HG02840 (cell line): Measurements from ENCODE around the gene CD209.
"Not testable (repeated sequence)": the region's sequence is repeated elsewhere in the genome, so short reads cannot be mapped to it uniquely, and the experiment has no call there.

ENCODE experiments used
- ATAC-seq: cut with Tn5 transposase; IDR thresholded peaks from one replicate; pipeline ENCODE4 v1.9.1; 2021; ENCODE audit warnings: mild to moderate bottlenecking, moderate library complexity, moderate number of reproducible peaks; ENCODE audit not compliant: unreplicated experiment, low FRiP score

The CD209 gene

DNA sequence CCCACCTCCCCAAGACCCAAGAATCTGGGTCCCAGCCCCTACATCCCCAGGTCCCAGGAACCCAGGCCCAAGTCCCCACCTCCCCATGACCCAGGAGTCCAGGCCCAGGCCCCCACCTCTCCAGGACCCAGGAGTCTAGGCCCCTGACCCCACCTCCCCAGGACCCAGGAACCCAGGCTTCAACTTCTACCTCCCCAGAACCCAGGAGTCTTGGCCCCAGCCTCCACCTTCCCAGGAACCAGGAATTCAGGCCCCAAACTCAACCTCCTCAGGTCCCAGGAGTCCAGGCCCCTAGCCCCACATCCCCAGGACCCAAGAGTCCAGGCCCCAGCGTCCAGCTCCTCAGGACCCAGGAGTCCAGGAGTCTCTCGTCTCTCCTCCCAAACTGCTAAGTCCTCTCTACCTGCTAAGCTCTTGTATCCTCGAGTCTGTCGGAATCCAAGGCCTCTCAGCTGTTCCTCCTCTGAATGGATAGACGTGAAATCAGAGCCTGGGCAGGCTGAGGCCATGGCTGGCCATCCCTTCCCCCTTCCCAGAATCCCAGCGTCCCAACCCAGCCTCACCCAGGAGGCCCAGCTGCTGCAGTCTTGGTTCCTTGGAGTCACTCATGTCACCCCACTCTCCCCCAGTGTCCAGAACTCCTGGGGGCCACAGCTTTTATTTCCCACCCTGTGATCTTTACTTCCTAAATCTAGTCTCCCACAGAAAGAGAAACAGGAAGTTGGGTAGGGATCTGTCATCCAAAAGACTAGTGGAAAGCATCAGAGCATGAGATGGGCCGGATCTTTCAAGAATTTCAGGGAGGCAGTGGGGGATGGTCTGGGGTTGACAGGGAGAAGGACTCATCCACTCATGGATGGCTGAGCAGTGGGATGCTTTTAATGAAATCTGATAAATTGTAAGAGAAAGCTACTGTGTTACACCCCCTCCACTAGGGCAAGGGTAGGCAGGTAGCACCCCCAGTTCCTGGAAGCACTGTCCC lies at the start of gene CD209:
CD209 (minus strand) TSS at position 632 of the 982 bp plus-strand sequence; CDS start at position 609, 23 bp downstream.
- ATAC-seq, result no peak

- ATAC-seq, result no peak
Observed at GRCh38 chr19:7795555-7796161, 48.3 kb upstream of the CD209 start.

DNA sequence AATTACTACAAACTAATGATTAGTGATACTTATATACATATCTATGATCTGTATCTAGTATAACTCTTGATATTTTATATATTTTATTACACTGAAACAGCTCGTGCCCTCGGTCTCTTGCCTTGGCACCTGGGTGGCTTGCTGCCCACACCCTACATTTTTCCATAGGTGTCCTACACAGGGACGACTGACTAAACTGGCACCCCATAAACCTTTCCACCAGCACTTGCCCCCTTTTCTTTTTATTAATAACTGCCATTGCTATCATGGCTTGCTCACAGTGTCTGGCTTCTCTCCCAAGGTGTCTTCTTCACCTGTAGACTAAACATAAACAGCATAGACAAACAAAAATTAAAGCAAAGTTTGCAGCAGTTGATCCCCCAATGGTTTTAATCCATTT lies 46.2 kb upstream of the CD209 start:
- no peak for ATAC-seq

DNA sequence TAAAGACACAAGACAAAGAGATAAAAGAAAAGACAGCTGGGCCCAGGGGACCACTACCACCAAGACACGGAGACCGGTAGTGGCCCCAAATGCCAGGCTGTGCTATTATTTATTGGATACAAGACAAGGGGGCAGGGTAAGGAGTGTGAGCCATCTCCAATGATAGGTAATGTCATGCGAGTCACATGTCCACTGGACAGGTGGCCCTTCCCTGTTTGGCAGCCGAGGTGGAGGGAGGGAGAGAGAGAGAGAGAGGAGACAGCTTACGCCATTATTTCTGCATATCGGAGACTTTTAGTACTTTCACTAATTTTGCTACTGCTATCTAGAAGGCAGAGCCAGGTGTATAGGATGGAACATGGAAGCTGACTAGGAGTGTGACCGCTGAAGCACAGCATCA lies 45.4 kb upstream of the CD209 start:
- not testable (repeated sequence) for ATAC-seq

DNA sequence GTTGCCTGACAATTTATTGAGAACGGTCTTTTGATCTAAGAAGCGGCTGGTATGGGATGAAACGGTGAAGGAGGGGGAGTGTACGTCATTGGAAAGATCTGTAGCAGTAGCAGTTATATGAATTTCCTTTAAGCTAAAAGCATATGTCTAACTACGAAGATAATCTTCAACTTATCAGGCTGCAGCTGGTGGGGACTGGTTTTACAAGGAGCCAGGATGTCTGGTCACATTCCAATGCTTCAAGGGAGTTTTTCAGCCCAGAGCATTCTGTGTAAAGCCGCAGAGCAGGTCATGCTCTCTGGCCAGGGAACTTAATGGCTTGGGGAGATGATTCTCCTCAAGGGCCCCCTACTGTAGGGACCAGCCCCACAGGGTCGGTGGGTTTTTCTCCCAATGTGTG lies 44.9 kb upstream of the CD209 start:
- ATAC-seq, result no peak

GRCh38 chr19:7790416-7790815 lies 43.1 kb upstream of the CD209 start:
- ATAC-seq, result no peak

- no peak for ATAC-seq
Observed at GRCh38 chr19:7789447-7789846, 42.1 kb upstream of the CD209 start.

DNA sequence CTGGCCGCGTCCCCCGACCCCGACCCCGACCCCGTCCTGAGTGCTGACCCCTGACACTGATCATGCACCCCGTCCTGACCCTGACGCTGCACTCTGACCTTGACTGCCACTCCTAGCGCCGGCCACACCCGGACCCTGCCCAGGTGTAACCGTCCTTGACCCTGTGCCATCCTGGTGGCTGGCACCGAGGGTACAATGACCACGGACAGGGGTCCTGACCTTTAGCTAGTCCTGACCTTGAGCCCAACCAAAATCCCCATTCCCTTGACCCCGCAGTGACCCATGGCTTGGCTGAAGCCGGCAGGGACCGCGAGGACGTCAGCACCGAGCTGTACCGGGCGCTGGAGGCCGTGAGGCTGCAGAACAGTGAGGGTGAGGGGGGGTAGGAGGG lies 41.6 kb upstream of the CD209 start:
- no peak for ATAC-seq

DNA sequence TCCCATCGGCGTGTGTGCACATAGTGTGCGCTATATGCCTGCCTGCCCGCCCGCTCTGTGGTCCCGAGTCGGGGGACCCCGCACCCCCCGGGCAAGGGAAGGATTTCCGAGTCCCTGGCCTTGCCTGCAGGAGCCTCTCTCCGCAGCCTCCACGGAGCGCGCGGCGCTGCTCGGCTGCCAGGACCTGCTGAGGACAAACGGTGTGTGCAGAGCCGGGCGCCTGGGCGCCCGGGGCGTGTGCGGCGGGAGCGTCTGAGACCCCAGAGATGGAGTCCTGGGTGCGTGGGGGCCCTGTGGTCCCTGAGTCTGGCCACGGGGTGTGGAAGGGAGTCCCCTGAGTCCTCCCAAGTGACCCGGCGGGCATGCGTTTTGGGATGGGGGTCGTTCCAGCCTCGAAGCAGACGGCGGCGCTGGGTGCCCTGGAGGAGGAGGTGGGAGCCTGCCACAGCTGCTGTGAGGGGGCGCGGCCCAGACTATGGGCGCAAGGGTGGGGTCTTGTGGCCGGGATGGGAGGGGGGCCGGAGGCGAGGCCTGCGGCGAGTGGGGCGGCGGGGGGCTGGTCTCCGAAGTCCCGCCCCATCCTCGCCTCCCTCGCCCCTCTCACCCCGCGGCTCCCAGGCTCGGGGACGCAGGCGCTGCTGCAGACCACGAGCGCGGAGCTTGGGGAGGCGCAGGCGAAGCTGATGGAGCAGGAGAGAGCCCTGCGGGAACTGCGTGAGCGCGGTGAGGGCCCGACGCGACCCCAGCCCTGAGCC lies 41.0 kb upstream of the CD209 start:
- no peak for ATAC-seq

DNA sequence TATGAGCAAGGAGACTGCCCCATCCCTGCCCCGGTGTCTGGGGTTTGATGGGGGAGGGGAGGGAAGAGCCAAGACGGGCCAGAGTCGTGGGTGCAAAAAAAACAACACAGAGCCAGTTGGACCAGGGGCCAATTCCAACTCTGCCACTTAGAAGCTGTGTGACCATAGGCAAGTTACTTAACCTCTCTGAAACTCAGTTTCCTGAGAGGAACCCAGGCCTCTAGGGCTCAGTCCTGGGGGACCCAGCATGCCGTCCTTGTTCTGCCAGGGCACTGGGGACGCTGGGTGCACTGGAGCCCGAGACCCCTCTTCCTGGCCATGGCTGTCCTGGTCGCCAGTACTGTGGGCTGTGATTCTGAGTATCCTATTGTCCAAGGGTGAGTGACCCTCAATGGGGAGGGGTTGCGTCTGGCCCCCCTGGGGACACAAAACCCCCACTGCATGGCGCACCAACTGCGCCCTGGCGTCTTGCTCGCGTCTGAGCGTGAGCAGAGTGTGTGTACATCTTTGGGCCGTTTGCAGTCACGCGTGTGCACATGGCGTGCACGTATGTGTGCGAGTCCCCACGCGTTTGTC lies 40.4 kb upstream of the CD209 start:
- no peak for ATAC-seq

- ATAC-seq, result no peak
Observed at GRCh38 chr19:7787141-7787540, 39.8 kb upstream of the CD209 start.

DNA sequence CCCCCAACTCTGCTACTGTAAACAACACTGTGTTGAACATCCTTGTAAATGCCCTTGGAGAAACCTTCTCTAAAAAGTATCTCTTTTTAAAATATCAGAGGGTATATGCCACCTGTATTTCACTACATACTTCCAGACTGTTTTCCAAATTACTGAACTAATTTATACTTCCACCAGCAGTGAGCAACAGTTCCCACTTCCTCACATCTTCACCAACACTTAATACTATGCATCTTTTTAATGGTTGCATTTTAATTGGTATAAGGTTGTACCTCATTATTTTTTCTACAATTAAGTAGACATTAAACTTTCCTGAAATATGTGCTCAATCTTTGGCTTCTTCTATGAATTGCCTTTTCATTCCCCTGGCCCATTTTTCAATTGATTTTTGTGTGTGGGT lies 37.5 kb upstream of the CD209 start:
- no peak for ATAC-seq

DNA sequence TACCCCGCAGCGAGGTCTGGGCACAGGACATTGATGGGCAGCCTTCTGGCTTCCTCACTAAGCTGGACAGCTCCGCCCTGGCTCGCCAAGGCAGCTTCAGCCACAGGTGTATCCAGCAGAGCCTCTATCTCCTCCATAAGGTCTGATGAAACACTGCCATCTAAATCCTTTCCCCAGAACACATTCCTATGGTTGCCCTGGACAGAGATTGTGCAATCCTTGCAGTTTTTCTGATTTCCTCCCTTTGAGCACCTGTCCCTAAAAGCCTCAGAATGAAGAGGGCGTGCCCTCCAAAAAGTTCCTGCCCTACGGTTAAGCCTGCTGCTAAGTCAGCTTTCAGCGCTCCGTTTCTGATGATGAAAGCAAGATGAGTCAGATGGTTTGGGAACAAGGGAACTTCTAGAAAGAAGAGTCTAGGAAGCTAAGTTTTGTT lies 36.7 kb upstream of the CD209 start:
- ATAC-seq, result no peak

- no peak for ATAC-seq
Observed at GRCh38 chr19:7781157-7781556, 33.8 kb upstream of the CD209 start.

DNA sequence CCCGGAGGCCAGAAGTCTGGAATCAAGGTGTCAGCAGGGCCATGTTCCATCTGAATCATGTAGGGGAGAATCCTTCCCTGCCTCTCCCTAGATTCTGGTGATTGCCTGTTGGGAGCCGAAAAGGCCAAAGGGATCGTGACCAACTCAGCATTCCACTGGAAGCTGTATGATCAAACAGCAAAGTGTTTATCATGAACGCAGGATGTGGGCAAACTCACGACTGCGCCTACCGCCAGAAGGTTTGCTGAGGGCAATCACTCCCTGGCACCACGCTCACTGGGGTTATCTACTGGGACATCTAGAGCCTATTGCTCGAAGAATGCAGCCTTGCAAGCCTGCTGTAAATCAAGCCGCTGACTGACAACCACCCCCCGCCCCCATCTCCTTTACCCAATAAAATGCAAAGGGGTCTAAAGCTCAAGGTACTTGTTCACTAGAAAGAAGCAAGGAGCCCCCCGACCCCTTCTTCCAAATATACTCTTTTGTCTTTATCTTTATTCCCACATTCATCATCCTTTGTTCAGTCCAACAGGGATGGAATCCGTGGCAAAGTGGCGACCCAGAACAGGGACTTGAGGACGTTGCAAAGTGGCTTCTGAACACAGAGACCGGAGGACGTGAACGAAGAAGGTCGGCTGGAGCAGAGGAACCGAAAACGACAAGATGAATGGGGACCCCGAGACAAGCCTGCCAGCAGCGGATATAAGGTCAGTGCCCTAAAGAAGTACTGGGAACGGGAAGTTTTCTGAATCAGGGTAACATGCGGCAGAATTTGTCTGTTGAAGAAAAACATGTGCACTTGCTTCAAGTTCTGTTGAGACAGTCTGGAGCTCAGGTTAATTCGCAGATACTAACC lies 32.5 kb upstream of the CD209 start:
- ATAC-seq, result no peak

DNA sequence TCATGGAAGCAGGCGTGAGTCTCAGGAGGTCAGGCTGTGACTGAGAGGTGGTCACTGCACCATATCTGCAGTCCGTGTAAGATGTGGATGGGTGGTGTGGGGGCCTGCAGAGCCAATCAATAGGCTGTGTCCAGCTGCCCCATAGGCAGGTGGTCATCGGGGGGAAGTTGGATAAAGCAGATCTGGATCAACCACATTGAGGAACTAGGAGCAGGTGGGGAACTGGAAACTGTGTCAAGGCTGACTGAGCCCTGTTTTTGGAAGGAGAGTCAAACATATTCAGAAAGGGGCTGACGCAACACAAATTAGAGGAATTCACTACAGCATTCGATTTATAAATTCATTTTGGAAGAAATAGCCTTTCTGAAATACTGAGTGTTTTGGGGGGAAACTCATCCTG lies 30.7 kb upstream of the CD209 start:
- ATAC-seq, result no peak

- ATAC-seq, result no peak
Observed at GRCh38 chr19:7775761-7776160, 28.4 kb upstream of the CD209 start.

GRCh38 chr19:7773841-7774240 lies 26.5 kb upstream of the CD209 start:
- ATAC-seq, result no peak

- no peak for ATAC-seq
Observed at GRCh38 chr19:7772752-7773291, 25.5 kb upstream of the CD209 start.

DNA sequence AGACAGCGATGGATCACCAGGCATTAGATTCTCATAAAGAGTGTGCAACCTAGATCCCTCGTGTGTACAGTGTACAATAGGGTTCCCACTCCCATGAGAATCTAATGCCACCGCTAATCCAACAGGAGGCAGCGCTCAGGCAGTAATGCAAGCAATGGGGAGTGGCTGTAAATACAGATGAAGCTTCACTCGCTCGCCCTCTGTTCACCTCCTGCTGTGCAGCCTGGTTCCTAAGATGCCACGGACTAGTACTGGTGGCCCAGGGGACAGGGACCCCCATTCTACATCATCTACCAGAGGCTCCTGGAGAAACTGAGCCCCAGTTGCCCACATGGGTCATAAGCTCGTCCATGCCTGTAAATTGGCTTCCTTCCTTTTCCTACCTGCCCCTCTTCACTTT lies 23.7 kb upstream of the CD209 start:
- no peak for ATAC-seq
